Choroid plexus epithelial cell (primary cell): Measurements from ENCODE around the gene PECR.

Experiments used
- DNase-seq: peaks from one replicate; pipeline ENCODE4 v3.0.0-alpha.2; 2010; ENCODE audit warnings: low read depth
- H3K4me3 ChIP-seq: 2 replicates; pipeline ENCODE4 v1.5.1; 2011; ENCODE audit warnings: low read depth, mild to moderate bottlenecking, control low read depth, low read length, moderate library complexity
- TF ChIP-seq, protein P1 (sequence below): conservative IDR thresholded peaks from 2 replicates; pipeline ENCODE4 v1.5.1; 2011; ENCODE audit warnings: low read depth, mild to moderate bottlenecking, control low read depth, inconsistent platforms, low read length, moderate library complexity

PECR gene

DNA sequence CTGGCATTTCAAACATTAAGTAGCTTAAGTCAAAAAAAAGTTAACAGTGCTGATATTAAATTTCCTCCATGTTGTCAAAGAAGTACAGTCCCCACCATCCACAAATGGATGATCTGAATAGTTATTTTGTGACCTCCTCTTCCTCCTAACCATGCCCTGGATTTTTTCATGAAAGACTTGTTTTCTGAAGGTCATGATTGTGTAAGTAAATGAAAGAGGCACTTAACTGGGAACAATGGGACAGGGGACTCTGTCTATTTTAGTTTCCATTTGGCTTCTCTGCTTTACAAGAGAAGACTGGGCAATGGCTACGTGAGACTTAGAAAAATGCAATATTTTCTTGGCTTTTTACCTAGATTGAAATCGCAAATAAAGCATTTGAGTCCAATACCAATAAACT is 32.2 kb downstream of the PECR start:
- TF ChIP-seq, protein P1, sequence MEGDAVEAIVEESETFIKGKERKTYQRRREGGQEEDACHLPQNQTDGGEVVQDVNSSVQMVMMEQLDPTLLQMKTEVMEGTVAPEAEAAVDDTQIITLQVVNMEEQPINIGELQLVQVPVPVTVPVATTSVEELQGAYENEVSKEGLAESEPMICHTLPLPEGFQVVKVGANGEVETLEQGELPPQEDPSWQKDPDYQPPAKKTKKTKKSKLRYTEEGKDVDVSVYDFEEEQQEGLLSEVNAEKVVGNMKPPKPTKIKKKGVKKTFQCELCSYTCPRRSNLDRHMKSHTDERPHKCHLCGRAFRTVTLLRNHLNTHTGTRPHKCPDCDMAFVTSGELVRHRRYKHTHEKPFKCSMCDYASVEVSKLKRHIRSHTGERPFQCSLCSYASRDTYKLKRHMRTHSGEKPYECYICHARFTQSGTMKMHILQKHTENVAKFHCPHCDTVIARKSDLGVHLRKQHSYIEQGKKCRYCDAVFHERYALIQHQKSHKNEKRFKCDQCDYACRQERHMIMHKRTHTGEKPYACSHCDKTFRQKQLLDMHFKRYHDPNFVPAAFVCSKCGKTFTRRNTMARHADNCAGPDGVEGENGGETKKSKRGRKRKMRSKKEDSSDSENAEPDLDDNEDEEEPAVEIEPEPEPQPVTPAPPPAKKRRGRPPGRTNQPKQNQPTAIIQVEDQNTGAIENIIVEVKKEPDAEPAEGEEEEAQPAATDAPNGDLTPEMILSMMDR = no peak
- no peak overlapping the region for H3K4me3 ChIP-seq
- DNase-seq = no peak

DNA sequence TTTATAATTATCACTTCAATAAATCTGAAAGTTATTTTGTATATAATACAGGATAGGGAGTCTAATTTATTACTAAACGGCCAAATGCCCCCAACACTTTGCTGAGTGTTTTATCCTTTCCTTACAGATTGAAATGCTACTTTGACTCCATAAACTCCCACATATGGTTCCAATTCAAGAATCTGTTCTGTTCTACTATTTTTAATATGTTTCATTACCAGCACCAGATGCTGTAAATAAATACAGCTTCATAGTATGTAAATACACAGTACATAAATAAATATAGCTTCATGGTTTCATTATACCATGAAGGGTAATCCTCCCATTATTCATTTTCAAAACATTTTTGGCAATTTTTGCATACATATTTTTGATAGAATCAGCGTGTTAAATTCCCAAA is 34.2 kb downstream of the PECR start:
- TF ChIP-seq, protein P1 = no peak

DNA sequence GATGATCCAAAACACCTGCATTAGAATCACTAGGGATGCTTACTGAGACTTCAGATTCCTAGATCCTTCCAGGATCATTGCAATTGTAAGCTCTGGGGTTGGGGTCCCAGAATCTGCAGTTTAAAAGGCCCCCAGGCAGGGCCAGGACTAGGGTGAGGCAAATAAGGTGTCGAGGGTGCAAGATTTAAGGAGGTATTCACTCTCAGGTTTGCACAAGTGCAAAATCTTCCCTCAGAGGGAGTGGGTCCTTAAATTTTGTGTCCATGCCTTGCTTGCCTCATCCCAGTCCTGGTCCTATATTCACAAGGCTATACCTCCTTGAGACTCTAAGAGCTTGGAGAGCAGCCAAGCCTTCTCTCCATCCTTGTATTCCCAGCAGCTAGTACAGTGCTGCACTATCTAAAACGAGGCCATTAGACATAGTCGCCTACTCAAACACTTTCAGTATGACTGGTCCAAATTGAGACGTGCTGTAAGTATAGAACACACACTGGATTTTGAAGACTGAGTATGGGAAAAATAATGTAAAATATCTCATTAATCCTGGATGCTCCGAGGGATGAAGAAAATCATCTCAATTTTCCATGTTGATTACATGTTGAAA is 36.6 kb downstream of the PECR start:
- TF ChIP-seq, protein P1 = no peak
- DNase-seq = no peak
- H3K4me3 ChIP-seq = no peak overlapping the region

More for the DNA sequence above, 34.2 kb downstream of the PECR start:
- H3K4me3 ChIP-seq = no peak overlapping the region
- DNase-seq = no peak

DNA sequence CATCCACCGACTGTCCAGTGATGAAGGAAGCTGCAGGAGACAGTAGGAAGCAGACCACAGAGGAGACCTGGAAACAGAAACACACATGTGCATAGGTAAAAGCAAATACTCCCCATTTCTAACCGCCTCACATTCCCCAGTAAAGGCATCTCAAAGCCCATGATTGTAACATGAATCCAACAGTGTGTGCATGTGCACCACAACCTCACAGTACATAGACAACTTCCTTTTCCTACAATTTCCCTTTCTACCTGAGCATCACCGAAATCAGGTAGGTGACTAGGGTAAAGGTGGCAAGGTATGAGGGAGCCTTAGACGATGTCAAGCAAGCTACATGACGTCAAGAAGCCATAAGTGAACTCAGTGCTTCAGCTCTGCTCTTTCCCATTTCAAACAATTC is 37.7 kb downstream of the PECR start:
- no peak for DNase-seq
- no peak overlapping the region for H3K4me3 ChIP-seq
- TF ChIP-seq, protein P1 = no peak

DNA sequence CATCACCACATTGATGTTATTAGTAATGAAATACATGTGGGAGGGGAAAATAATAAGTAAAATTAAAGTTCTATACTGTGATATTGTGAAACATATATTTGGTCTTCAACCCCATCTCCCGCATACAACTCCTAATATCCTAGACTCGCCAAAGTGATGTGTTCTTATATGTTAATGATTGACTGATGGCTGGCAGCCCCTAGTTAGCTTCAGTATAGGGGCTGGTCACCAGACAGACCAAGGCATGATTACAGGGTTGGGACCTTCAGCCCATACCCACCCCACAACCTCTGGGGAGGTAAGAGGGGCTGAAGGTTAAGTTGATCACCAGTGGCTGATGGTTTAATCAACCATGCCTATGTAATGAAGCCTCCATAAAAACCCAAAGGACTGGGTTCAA is 40.2 kb downstream of the PECR start:
- no peak overlapping the region for H3K4me3 ChIP-seq
- TF ChIP-seq, protein P1 = no peak

DNA sequence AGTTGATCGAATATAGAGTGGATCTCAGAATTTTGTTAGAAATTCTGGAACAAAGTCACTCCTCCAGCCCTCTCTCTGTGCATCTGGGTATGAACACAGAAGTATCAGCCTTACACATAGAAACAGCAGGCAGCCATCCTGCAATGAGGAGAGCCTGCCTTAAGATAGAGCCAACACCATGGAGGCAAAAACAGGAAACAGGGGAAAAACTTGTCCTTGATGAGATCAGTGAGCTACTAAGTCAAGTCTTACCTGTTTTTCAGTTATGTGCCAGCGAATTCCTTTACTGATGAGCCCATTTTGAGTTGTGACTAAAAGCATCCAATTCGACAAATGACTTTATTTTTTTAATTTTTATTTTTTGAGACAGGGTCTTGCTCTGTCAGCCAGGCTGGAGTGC is 41.7 kb downstream of the PECR start:
- no peak for DNase-seq
- TF ChIP-seq, protein P1 = no peak
- H3K4me3 ChIP-seq = no peak overlapping the region

More for the DNA sequence above, 40.2 kb downstream of the PECR start:
- DNase-seq = no peak

DNA sequence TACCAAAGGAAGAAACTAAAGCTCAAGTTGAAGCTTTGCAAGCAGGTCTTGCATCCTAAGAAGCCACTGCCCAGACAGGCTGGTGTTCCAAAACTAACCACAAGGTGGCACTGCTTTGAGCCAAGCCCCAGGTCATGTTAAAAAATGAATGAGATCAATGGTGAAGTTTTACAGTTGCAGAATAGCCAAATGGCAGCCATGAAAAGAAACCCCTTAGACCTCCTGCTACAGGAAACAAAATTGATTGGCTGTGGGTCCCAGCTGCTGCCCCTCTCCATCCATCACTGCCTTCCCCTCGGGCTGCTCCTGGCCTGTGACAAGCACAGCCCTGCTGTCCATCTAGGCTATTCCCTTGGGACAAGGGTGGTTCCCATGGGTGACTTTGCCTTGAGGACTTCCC is 47.5 kb downstream of the PECR start:
- H3K4me3 ChIP-seq = no peak overlapping the region
- DNase-seq = peak; percentile 91
- TF ChIP-seq, protein P1 = peak; percentile 93
